ENCODE measurements around the gene CEACAM18.
"Not testable (repeated sequence)": the region's sequence is repeated elsewhere in the genome, so short reads cannot be mapped to it uniquely, and the experiment has no call there.

The CEACAM18 gene

DNA sequence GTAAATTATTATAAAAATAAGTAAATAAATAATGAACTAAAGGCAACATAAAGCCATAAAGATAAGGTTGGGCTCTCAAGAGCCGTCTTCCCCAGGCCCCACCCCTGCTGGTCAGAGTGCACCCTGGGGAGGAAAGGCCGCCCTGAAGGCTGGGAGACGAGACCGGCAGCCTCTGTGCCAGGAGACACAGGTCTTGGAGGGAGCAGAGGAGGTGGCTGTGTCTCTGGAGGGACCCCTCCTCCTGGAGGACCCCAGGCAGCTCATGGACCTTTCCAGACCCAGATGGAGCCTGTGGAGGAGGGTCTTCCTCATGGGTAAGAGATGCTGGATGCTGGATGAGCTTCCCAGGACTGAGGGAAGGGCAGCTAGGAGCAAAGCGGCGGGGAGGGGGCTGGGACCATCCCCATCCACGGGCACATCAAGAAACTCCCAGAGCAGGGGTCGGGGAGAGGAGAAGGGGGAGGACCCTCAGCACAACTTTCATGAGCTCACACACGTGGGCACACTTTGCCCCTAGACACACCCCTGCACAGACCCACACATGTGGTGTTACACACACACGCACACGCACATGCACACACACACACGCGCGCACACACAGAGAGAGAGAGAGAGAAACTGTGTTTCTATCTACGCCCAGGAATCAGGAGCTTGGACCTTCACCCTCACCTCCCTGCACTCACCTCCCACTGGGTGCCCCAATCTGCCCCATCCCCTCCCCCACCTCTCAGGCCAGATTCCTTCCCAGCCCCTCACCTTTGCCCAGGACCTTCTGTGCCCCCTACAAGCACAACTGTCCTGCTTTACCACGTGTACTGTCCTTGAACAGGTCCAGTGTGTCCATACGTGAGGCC lies at the start of gene CEACAM18:
TSS of gene CEACAM18 (plus strand) at position 159 of the 854 bp plus-strand sequence.
- DNase-seq (ENCODE audit: low spot score) = no peak

- DNase-seq (ENCODE audit: low spot score) = no peak
Observed at GRCh38 chr19:51430221-51430620, 48.1 kb upstream of the CEACAM18 start.

DNA sequence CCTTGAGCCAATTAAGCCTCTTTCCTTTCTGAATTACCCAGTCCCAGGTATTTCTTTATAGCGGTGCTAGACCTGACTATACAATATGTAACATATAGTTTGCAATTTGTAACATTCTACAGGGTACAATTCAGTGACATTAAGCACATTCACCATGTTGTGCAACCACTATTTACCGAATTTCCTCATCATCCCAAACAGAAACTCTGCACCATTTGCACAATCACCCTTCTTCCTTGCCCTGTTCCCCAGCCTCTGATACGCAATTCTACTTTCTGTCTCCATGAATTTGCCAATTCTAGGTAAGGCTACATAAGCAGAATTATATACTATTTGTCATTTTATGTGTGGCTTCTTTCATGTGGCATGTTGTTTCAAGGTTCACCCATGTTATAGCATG lies 47.2 kb upstream of the CEACAM18 start:
- no peak for DNase-seq (ENCODE audit: low spot score)

DNA sequence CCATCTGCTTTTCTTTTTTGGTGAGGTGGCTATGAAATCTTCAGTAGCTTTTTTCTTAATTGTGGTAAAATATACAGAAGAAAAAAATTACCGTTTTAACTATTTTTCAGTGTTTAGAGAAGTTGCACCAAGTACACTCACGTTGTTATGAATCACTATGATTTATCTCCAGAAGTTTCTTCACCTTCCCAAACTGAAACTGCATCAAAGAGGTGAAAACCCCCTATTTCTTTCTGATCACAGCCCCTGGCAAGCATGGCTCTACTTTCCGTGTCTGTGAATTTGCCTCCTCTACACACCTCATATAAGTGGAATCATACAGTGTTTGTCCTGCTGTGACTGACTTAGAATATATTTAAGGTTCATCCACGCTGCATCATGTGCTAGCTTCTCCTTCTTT lies 45.3 kb upstream of the CEACAM18 start:
- DNase-seq (ENCODE audit: low spot score) = no peak

DNA sequence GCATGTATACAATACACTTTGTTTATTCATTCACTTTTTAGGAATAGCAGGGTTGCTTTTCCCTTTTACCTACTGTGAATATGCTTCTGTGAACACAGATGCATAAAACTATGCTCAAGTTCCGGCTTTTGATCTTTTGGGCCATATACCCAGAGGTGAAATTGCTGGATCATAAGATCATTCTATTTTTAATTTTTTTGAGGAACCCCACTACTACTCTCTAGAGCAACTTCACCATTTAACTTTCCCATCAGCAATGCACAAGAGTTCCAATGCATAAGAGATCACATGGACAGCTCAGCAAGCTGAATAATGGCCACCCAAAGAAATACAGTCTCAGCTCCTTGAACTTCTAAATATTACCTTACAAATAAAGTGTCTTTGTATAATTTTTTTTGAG lies 43.9 kb upstream of the CEACAM18 start:
- no peak for DNase-seq (ENCODE audit: low spot score)

DNA sequence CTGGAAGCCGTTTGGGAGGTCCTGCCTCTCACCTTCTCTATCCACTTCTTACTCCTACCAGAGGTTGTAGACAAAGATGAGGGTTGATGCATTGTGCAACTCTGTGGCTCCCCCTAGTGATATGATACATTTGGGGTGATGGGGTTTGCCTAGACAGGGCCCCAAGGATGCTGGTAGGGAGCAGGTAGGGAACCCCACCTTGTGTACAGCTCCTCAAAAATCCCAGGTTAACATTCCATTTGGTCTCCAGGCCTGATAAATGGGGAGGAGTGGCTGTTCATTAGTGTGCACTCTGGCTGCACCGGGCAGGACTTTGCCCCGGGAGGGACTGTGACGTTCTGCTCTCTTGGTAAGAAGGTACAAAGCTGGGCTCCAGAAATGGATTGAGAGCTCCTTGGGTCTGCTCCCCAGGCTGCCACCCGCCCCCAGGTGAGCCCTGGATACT lies 39.3 kb upstream of the CEACAM18 start:
- DNase-seq (ENCODE audit: low spot score) = peak; percentile 33

GRCh38 chr19:51440052-51440451 lies 38.3 kb upstream of the CEACAM18 start:
- no peak for DNase-seq (ENCODE audit: low spot score)

DNA sequence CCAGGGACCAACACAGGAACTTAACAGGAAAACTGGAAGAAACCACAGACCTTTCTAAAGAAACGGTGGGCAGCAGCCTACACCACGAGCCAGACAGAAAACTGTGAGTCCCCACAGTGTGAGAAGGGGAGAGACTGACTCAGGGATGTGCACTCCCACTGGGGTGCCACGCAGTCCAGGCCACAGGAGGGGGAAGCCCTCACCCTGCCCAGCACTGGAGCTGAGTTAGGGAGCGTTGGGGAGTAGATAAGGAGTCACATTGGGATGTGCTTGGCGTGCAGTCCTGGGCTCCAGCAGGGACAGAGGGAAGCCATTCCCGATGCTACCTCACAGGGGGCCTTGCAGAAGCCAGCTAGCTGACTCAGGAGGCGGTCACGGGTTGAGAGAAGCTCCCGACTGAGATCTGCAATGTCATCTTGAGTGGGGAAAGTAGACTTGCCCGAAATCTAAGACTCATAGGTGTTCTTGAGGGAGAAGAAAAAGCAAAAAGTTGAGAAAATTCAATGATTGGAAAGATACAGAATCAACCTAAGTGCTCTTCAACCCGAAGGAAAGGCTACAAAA lies 37.4 kb upstream of the CEACAM18 start:
- no peak for DNase-seq (ENCODE audit: low spot score)

DNA sequence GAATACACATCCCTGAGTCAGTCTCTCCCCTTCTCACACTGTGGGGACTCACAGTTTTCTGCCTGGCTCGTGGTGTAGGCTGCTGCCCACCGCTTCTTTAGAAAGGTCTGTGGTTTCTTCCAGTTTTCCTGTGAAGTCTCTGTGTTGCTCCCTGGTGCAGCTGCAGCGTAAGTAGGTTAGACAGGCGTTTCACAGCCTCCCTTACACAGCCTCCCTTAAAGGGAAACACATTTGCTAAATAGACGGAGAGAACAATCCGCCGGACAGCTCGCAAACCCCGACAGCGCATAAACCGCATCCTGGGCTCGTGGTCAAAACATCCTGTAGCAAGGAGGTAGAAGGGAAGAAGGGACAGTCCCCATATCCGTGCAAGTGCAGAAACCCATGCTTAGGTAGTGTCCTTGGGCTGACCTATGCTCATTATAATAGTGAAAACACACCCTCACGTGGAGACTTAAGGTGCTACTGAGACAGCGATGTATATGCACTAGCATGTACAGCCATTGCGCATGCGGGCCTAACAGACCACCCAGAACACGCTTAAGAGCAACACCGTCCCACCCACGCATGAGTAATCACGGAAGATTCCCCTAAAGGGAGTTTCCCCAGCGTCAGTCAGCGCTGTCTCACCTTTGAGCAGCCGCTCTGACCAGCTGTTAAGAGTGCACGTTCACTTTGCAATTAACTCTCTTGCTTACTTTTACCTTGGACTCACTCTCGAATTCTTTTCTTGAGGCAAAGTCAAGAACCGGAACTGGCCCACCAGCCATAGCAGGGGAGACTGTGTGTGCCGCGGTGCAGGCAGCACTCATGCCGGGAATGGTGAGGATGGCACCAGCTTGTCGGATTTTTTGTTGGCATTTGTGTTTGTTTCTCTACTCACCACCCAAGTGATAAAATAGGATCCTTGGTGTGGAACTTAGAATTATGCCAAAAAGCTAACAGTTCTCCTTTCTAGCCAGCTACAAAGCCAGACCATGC lies 36.6 kb upstream of the CEACAM18 start:
- peak; percentile 86 for DNase-seq (ENCODE audit: low spot score)

- DNase-seq (ENCODE audit: low spot score) = not testable (repeated sequence)
Observed at GRCh38 chr19:51447510-51447909, 30.8 kb upstream of the CEACAM18 start.

GRCh38 chr19:51448011-51448410 lies 30.3 kb upstream of the CEACAM18 start:
- DNase-seq (ENCODE audit: low spot score) = no peak

GRCh38 chr19:51448411-51449016 lies 29.8 kb upstream of the CEACAM18 start:
- no peak for DNase-seq (ENCODE audit: low spot score)

DNA sequence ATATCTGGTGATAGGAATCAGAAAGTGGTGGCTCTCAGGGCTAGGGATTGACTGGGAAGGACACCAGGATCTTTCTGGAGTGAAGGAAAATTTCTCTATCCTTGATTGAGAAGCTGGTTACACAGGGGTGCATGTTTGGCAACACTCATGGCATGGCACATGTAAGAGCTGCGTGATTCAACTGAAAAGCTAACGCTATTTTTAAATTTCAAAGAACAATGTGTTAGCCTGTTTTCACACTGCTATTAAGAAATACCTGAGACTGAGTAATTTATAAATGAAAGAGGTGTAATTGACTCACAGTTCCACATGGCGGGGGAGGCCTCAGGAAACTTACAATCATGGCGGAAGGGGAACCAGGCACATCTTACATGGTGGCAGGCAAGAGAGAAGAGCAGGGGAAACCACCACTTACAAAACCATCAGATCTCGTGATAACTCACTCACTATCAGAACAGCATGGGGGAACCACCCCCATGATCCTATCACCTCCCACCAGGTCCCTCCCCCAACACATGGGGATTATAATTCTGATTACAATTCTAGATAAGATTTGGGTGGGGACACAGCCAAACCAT lies 27.5 kb upstream of the CEACAM18 start:
- no peak for DNase-seq (ENCODE audit: low spot score)

DNA sequence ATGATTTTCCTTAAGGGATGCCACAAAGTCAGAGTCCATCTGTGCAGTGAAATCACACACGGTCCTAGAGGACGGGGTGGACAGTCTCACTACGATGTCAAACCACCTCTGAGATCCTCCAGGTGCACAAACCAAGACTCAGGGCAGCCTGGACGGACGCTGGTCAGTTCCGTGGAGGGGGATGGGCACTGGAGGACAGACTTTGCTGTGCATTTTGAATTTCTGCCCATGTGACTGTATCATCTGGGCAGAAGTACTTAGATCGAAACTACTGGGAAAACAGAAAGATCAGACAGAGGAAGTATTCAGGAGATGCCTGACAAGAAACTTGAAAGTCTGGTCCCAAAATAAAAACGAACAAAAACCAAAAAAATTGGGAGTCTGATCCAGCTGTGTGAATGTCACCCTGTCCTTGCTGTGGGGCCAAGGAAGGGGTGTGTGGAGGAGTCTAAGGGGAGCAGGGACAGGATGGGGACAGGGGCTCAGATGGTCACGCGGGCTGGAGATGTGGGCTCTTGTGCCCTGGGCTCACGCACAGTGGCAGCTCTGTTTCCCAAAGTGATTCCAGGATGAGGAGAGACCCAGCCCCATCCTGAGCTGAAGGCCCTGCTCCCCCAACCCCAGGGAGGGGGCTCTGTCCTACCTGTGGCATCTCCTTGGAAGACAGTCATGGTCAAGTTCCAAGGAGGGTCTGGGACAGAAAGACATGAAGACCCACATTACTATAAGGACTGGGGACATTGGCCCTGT lies 21.6 kb upstream of the CEACAM18 start:
- no peak for DNase-seq (ENCODE audit: low spot score)

DNA sequence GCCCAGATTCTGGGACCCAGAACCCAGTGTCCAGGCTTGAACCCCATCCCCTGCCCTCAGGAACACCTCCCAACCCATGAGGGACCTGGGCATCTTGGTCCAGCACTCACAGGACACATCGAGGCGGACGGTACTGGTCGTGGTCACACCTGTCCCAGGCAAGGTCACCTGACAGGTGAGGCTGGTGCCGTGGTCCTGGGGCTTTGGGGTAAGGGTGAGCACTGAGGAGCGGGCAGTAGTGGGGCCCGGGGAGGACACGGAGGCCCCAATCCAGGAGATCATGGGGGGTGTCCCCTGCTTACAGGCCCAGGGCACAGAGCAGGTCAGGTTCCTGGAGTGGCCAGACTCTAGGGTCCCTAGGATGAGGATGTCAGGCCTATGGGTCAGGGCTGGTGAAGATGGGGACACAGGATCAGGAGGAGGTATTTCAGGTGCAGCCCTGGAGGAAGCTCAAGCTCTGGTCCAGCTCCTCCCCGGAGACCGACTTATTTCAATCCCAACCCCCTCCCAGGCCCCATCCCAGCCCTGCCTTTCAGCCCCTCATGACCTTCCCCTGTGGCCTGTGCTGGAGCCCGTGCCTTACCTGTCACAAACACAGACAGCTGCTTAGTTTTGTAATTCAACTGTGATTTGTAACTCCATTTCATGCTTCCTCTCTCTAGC lies 20.9 kb upstream of the CEACAM18 start:
- DNase-seq (ENCODE audit: low spot score) = no peak

DNA sequence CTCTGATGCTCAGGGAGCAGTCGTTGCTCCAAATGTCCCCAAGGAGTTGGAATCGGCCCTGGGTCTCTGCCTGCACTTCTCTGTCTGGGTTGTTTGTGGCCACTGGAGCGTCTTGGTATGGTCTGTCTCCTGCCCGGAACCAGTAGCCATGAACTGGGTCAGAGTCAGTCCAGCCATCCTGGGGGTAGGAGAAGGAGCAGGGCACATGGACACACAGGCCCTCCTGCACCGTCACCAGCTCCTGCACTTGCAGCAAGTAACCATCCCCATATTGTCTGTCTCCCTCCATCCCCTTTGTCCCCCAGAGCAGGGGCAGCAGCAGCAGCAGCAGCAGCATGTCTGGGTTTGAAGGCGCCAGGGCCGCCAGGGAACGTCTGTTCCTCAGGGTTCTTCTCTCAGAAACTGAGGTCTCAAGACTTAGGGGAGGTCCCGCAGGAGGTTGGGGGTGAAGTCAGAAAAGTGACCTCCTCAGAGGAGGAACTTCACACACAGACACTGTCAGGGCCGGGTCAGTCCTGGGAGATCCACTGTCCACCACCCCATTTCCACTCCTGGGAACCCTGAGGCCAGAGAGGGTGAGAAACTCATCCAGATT lies 20.2 kb upstream of the CEACAM18 start, which contains the start of gene SIGLEC8:
TSS of gene SIGLEC8 (minus strand) at position 404 of the 595 bp plus-strand sequence. CDS start at position 337, 67 bp downstream.
- DNase-seq (ENCODE audit: low spot score) = no peak

- DNase-seq (ENCODE audit: low spot score) = no peak
Observed at GRCh38 chr19:51458899-51459505, 19.3 kb upstream of the CEACAM18 start.

- DNase-seq (ENCODE audit: low spot score) = no peak
Observed at GRCh38 chr19:51460164-51460992, 18.0 kb upstream of the CEACAM18 start.
